Upper lobe of right lung (tissue), 1 donor: ENCODE measurements around the gene ENAH. TPM values are rescaled to one million over a fixed set of nuclear protein-coding genes. Genes with fewer than 3 reads are reported as not detected.

Source experiments
- ATAC-seq: fragments of 200-7000 bp; cut with Tn5 transposase; one replicate; pipeline ENCODE4 v1.9.1; 2020; ENCODE audit warnings: mild to moderate bottlenecking, moderate library complexity
- DNase-seq: peaks from one replicate; pipeline ENCODE4 v3.0.0-alpha.2; 2020
- H3K27ac ChIP-seq: fragments of 200-600 bp; one replicate; pipeline ENCODE4 v1.8.0; 2022
- H3K27me3 ChIP-seq: fragments of 200-600 bp; one replicate; pipeline ENCODE4 v1.8.0; 2022; ENCODE audit warnings: mild to moderate bottlenecking
- H3K36me3 ChIP-seq: fragments of 200-600 bp; one replicate; pipeline ENCODE4 v1.8.0; 2022
- H3K4me1 ChIP-seq: fragments of 200-600 bp; one replicate; pipeline ENCODE4 v1.8.0; 2022
- H3K4me3 ChIP-seq: fragments of 200-600 bp; one replicate; pipeline ENCODE4 v1.8.0; 2022; ENCODE audit warnings: mild to moderate bottlenecking
- H3K9me3 ChIP-seq: fragments of 200-600 bp; one replicate; pipeline ENCODE4 v1.8.0; 2022
- CTCF ChIP-seq: fragments of 200-600 bp; IDR thresholded peaks from one replicate; pipeline ENCODE4 v1.8.0; 2022; ENCODE audit warnings: antibody characterized with exemption
- intact Hi-C: fragments of 100-400 bp; cut with DNase I; formaldehyde crosslinking; loops from one replicate; pipeline ENCODE4 v1.11.0; 2022
- total RNA-seq: library from RNA; stranded (reverse); fragmentation: NEBNext Ultra II Directional; extraction: Animal tissue kit (Norgen Biotek cat#: 25700); gene quantifications from one replicate; pipeline ENCODE4 v1.2.1, GENCODE V29; 2021
- donor health status: DM: no; HTN: yes; CAD: no; lungs with severe emphysema.

ENAH gene
- total RNA-seq, 1 donor from 2014 or later: 67.4 TPM

- ATAC-seq (no peak), DNase-seq (peak; percentile 31)
- Histone ChIP-seq H3K36me3 (no peaks in the 10 kb centered on the region), H3K27me3 (no peaks in the 10 kb centered on the region), H3K27ac (no peak overlapping the region), H3K4me3 (no peak overlapping the region), H3K9me3 (no peaks in the 10 kb centered on the region), H3K4me1 (no peaks in the 10 kb centered on the region)
- no peak for TF ChIP-seq CTCF
- intact Hi-C loops: no loop called here
Observed at GRCh38 chr1:225485226-225485625, 167.7 kb downstream of the ENAH start.

- intact Hi-C loops: no loop called here
- no peak overlapping the region for H3K4me3 ChIP-seq
- no peaks in the 10 kb centered on the region for H3K9me3 ChIP-seq
- DNase-seq (peak; percentile 38), ATAC-seq (no peak)
- H3K4me1 ChIP-seq: no peaks in the 10 kb centered on the region
- no peak overlapping the region for H3K27ac ChIP-seq
- H3K36me3 ChIP-seq: no peaks in the 10 kb centered on the region
- TF ChIP-seq CTCF: no peak
- H3K27me3 ChIP-seq: no peaks in the 10 kb centered on the region
Observed at GRCh38 chr1:225484657-225485214, 168.2 kb downstream of the ENAH start.

- H3K4me1 ChIP-seq: no peaks in the 10 kb centered on the region
- H3K27ac ChIP-seq: no peak overlapping the region
- no peak for ATAC-seq
- no peak for TF ChIP-seq CTCF
- intact Hi-C loops: no loop called here
- H3K4me3 ChIP-seq: no peak overlapping the region
- peak; percentile 21 for DNase-seq
- no peaks in the 10 kb centered on the region for H3K9me3 ChIP-seq
- H3K36me3 ChIP-seq: no peaks in the 10 kb centered on the region
- no peaks in the 10 kb centered on the region for H3K27me3 ChIP-seq
Observed at GRCh38 chr1:225483818-225484656, 168.9 kb downstream of the ENAH start.

GRCh38 chr1:225482421-225482950, 170.4 kb downstream of the ENAH start:
- Histone ChIP-seq H3K9me3 (no peaks in the 10 kb centered on the region), H3K4me3 (no peak overlapping the region), H3K27ac (no peak overlapping the region), H3K27me3 (no peaks in the 10 kb centered on the region), H3K4me1 (no peaks in the 10 kb centered on the region), H3K36me3 (no peaks in the 10 kb centered on the region)
- no peak for TF ChIP-seq CTCF
- intact Hi-C loops: no loop called here
- ATAC-seq (no peak), DNase-seq (peak; percentile 30)

GRCh38 chr1:225481738-225482137, 171.2 kb downstream of the ENAH start:
- ATAC-seq (no peak), DNase-seq (no peak)
- intact Hi-C loops: no loop called here
- TF ChIP-seq CTCF: no peak
- Histone ChIP-seq H3K36me3 (no peaks in the 10 kb centered on the region), H3K4me3 (no peak overlapping the region), H3K27me3 (no peaks in the 10 kb centered on the region), H3K9me3 (no peaks in the 10 kb centered on the region), H3K27ac (no peak overlapping the region), H3K4me1 (no peaks in the 10 kb centered on the region)
